ENCODE data around the gene TSC22D2. TPM values are rescaled to one million over a fixed set of nuclear protein-coding genes. Genes with fewer than 3 reads are reported as not detected.

TSC22D2 gene
- total RNA-seq, 4 donors from 2014 or later = 12.5 to 15.9 (median 14.6) TPM

DNA sequence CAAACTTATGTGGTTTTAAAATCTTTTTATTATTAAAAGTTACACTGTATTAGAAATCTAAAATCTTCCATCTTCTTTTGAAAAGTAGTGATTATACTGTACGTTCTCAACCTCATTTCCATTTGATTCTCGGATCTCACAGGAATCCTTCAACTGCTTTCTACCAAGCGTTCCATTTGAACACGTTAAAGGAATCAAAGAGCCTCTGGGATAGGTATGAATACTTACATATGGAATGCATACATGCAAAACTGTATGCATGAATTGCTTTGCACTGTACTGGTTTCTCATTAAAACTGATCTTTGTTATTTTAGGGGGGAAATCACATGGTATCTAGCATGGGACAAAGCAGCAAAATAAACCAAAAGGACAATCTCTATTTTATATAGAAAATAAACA is 14.8 kb downstream of the TSC22D2 start:
- Histone ChIP-seq H3K27me3 (no peaks in the 10 kb centered on the region), H3K9me3 (no peaks in the 10 kb centered on the region), H3K4me1 (peaks cover 0 to 75% (median 13%) of the 10 kb centered on the region in 4 donors), H3K36me3 (no peaks in the 10 kb centered on the region), H3K27ac (no peak overlapping the region), H3K4me3 (no peak overlapping the region)
- WGBS, 2 donors = 66 to 70% methylated on average over 4 of the region's 4 CpGs
- no peak for TF ChIP-seq EP300 (IDR thresholded peaks at IDR 0.05)
- TF ChIP-seq POLR2A (IDR thresholded peaks at IDR 0.05) = no peak
- TF ChIP-seq, protein P1, sequence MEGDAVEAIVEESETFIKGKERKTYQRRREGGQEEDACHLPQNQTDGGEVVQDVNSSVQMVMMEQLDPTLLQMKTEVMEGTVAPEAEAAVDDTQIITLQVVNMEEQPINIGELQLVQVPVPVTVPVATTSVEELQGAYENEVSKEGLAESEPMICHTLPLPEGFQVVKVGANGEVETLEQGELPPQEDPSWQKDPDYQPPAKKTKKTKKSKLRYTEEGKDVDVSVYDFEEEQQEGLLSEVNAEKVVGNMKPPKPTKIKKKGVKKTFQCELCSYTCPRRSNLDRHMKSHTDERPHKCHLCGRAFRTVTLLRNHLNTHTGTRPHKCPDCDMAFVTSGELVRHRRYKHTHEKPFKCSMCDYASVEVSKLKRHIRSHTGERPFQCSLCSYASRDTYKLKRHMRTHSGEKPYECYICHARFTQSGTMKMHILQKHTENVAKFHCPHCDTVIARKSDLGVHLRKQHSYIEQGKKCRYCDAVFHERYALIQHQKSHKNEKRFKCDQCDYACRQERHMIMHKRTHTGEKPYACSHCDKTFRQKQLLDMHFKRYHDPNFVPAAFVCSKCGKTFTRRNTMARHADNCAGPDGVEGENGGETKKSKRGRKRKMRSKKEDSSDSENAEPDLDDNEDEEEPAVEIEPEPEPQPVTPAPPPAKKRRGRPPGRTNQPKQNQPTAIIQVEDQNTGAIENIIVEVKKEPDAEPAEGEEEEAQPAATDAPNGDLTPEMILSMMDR (IDR thresholded peaks at IDR 0.05) = no peak
- no peak for DNase-seq (ENCODE audit: low spot score in 2 of 2)

DNA sequence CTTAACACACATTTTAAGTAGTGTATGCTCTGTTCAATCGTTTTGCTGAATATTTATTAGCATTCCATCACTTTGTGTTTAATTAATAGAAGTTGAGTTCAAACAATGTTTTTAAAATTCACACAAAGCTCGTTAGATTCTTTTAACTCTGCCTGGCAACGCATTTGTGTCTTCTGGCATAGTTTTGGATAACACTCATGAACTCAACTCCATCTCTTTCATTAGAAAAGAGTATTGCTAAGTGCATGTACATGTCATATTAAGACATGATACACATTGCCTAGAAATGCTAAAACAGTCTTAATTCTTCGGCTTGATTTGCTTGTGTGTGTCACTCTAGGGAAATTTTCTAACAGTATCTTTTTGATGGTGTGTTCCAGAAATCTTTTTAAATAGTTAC is 15.7 kb downstream of the TSC22D2 start:
- Histone ChIP-seq H3K4me3 (no peak overlapping the region), H3K36me3 (no peaks in the 10 kb centered on the region), H3K27me3 (no peaks in the 10 kb centered on the region), H3K27ac (no peak overlapping the region), H3K4me1 (peaks cover 0 to 76% (median 11%) of the 10 kb centered on the region in 4 donors), H3K9me3 (no peaks in the 10 kb centered on the region)
- DNase-seq (ENCODE audit: low spot score in 2 of 2) = no peak
- TF ChIP-seq EP300 (IDR thresholded peaks at IDR 0.05) = no peak
- TF ChIP-seq POLR2A (IDR thresholded peaks at IDR 0.05) = no peak
- TF ChIP-seq, protein P1 (IDR thresholded peaks at IDR 0.05) = no peak
- 32 to 38% methylated on average over 4 of the region's 4 CpGs for WGBS, 2 donors

DNA sequence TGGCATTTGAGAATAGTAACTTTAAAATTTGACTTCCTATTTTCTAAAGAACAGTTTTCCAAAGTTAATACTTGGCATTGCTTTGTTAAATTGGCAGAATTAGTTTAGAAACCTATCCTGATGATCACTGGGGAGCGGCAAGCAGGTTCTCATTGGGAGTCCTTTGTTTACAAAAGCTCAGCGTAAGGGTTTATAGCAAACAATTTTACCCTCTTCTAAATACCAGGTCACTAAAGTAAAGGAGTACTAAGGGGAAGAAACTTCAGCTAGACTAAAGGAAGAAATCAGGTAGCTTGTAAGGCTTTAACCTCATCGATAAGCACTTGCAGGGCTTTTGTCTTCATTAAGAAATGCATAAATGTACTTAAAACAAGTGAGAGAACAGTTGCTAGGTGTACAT is 18.2 kb downstream of the TSC22D2 start:
- H3K4me1 ChIP-seq = peaks cover 0 to 73% (median 6%) of the 10 kb centered on the region in 4 donors
- no peaks in the 10 kb centered on the region for H3K36me3 ChIP-seq
- WGBS, 2 donors = 77 to 88% methylated on average over 3 of the region's 3 CpGs
- no peak overlapping the region for H3K27ac ChIP-seq
- H3K9me3 ChIP-seq = no peaks in the 10 kb centered on the region
- DNase-seq (ENCODE audit: low spot score in 2 of 2) = no peak
- TF ChIP-seq POLR2A (IDR thresholded peaks at IDR 0.05) (no peak), EP300 (IDR thresholded peaks at IDR 0.05) (no peak)
- TF ChIP-seq, protein P1 (IDR thresholded peaks at IDR 0.05) = no peak
- H3K27me3 ChIP-seq = no peaks in the 10 kb centered on the region
- no peak overlapping the region for H3K4me3 ChIP-seq

DNA sequence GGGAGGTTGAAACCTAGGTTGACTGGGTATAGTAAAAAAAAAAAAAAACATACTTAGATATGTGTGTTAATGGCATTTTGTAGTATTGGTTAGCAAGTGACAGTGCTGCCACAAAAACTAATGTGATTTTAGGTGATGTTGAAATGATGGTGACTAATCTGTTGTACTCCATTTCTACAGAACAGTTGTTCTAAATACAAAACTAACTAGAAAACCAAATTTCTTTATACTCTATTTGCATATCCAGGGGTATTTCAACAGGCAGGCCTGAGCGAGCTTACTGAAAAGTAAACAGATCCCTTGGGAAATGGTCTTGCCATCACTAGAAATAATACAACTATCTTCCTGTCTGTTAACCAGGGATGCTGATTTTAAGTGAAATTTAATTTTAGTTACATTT is 20.5 kb downstream of the TSC22D2 start:
- no peak overlapping the region for H3K4me3 ChIP-seq
- H3K36me3 ChIP-seq = no peaks in the 10 kb centered on the region
- H3K9me3 ChIP-seq = no peaks in the 10 kb centered on the region
- no peaks in the 10 kb centered on the region for H3K27me3 ChIP-seq
- TF ChIP-seq EP300 (IDR thresholded peaks at IDR 0.05) = no peak
- TF ChIP-seq, protein P1 (IDR thresholded peaks at IDR 0.05) = no peak
- 75% methylated on average over 1 of the region's 1 CpG for WGBS, 2 donors
- DNase-seq (ENCODE audit: low spot score in 2 of 2) = no peak
- no peak overlapping the region for H3K27ac ChIP-seq
- peaks cover 0 to 59% (median 0%) of the 10 kb centered on the region in 4 donors for H3K4me1 ChIP-seq

DNA sequence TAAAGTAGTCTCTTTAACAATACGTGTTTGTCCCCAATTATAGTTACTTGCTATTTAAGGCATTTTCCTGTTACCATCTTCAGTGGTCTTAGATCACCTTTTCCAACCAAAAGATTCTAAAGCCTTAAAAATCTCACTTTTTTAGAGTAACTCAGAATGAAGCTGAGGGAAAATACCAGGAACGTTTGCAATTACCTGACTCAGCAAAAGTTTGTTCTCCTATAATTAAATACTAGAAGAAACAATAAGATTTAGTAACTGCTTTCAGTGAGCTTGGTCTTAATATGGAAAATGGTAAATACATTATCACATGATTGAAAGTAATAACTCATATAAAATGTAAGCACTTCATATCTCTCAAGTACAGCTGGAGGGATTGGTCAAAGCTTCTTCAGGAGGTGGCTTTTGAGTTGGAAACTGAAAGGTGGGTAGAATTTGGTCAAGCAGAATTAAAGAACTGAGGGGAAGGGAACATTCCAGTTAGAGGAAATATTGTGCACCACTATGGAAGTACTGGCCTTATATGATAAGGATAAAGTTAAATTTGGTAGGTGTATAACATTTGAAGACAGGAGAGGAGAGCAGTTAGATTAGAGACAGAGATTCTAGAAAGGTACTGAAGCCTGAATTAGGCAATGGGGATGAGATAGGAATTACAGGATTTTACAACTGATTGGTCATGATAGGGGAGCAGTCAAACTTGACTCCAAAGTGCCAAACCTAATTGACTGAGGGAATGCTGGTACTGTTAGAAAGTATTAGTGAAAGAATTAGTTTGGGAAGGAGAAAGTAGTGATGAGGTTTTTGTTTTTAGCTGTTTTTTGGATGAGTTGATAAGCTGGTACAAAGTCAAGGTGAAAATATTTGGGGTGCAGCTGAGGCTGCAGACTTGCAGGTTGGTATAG is 21.9 kb downstream of the TSC22D2 start:
- H3K36me3 ChIP-seq = no peaks in the 10 kb centered on the region
- no peak overlapping the region for H3K27ac ChIP-seq
- TF ChIP-seq EP300 (IDR thresholded peaks at IDR 0.05) (no peak), POLR2A (IDR thresholded peaks at IDR 0.05) (no peak)
- TF ChIP-seq, protein P1 (IDR thresholded peaks at IDR 0.05) = no peak
- no peaks in the 10 kb centered on the region for H3K9me3 ChIP-seq
- H3K27me3 ChIP-seq = no peaks in the 10 kb centered on the region
- WGBS, 2 donors = 30 to 38% methylated on average over 2 of the region's 2 CpGs
- H3K4me3 ChIP-seq = no peak overlapping the region
- peaks cover 0 to 68% (median 2%) of the 10 kb centered on the region in 4 donors for H3K4me1 ChIP-seq
- no peak for DNase-seq (ENCODE audit: low spot score in 2 of 2)

Data from tibial nerve (tissue), 4 donors.